H9 (cell line): ENCODE data around the gene DAB2IP. TPM values are rescaled to one million over a fixed set of nuclear protein-coding genes. Genes with fewer than 3 reads are reported as not detected.

Experiments
- DNase-seq: peaks from one replicate; pipeline ENCODE4 v3.0.0-alpha.2; 2017
- H2AFZ ChIP-seq: one replicate; pipeline ENCODE4 v1.6.1; 2013; ENCODE audit warnings: mild to moderate bottlenecking, low read length, control low read depth, moderate library complexity
- H2AK5ac ChIP-seq: 2 replicates; pipeline ENCODE4 v1.6.1; 2013; ENCODE audit warnings: low read length, control low read depth, mixed read lengths; ENCODE audit not compliant: insufficient read length
- H2BK120ac ChIP-seq: one replicate; pipeline ENCODE4 v1.6.1; 2013; ENCODE audit warnings: low read depth, mild to moderate bottlenecking, low read length, control low read depth, inconsistent platforms; ENCODE audit not compliant: poor library complexity, severe bottlenecking
- H2BK12ac ChIP-seq: 2 replicates; pipeline ENCODE4 v1.6.1; 2013; ENCODE audit warnings: low read length, control low read depth, mixed read lengths, low read depth; ENCODE audit not compliant: insufficient read length
- H2BK15ac ChIP-seq: 2 replicates; pipeline ENCODE4 v1.6.1; 2013; ENCODE audit warnings: low read depth, low read length, control low read depth
- H2BK20ac ChIP-seq: one replicate; pipeline ENCODE4 v1.6.1; 2013; ENCODE audit warnings: low read depth, mild to moderate bottlenecking, low read length, control low read depth, inconsistent platforms; ENCODE audit not compliant: poor library complexity, severe bottlenecking
- H2BK5ac ChIP-seq: 2 replicates; pipeline ENCODE4 v1.6.1; 2013; ENCODE audit warnings: low read length, control low read depth, mixed read lengths; ENCODE audit not compliant: insufficient read length
- H3K14ac ChIP-seq: 2 replicates; pipeline ENCODE4 v1.6.1; 2013; ENCODE audit warnings: low read length, control low read depth; ENCODE audit not compliant: insufficient read depth
- H3K18ac ChIP-seq: 2 replicates; pipeline ENCODE4 v1.6.1; 2013; ENCODE audit warnings: low read depth, mild to moderate bottlenecking, mixed read lengths, low read length, control low read depth; ENCODE audit not compliant: insufficient read length
- H3K23ac ChIP-seq: 2 replicates; pipeline ENCODE4 v1.6.1; 2013; ENCODE audit warnings: low read length, control low read depth, mixed read lengths, low read depth; ENCODE audit not compliant: insufficient read length
- H3K23me2 ChIP-seq: 2 replicates; pipeline ENCODE4 v1.6.1; 2013; ENCODE audit warnings: low read depth, mild to moderate bottlenecking, mixed read lengths, low read length, control low read depth; ENCODE audit not compliant: insufficient read length, poor library complexity, severe bottlenecking
- H3K27ac ChIP-seq: 2 replicates; pipeline ENCODE4 v1.5.1; 2013; ENCODE audit warnings: low read length, control low read depth, mixed read lengths, low read depth; ENCODE audit not compliant: insufficient read length
- H3K27me3 ChIP-seq: 2 replicates; pipeline ENCODE4 v1.6.1; 2013; ENCODE audit warnings: low read length, control low read depth, inconsistent platforms; ENCODE audit not compliant: insufficient read depth
- H3K4ac ChIP-seq: 2 replicates; pipeline ENCODE4 v1.6.1; 2013; ENCODE audit warnings: low read depth, mild to moderate bottlenecking, control low read depth, inconsistent platforms, low read length, moderate library complexity
- H3K4me1 ChIP-seq: 2 replicates; pipeline ENCODE4 v1.6.1; 2013; ENCODE audit warnings: low read length, control low read depth, inconsistent platforms; ENCODE audit not compliant: insufficient read depth
- H3K4me2 ChIP-seq: 2 replicates; pipeline ENCODE4 v1.6.1; 2013; ENCODE audit warnings: low read length, control low read depth, mixed read lengths; ENCODE audit not compliant: insufficient read length, insufficient read depth
- H3K56ac ChIP-seq: 2 replicates; pipeline ENCODE4 v1.6.1; 2013; ENCODE audit warnings: low read depth, mild to moderate bottlenecking, mixed read lengths, low read length, control low read depth; ENCODE audit not compliant: insufficient read length
- H3K79me1 ChIP-seq: 2 replicates; pipeline ENCODE4 v1.6.1; 2013; ENCODE audit warnings: low read depth, mild to moderate bottlenecking, moderate library complexity, low read length, control low read depth, inconsistent platforms; ENCODE audit not compliant: insufficient read depth, poor library complexity, severe bottlenecking
- H3K79me2 ChIP-seq: 2 replicates; pipeline ENCODE4 v1.6.1; 2013; ENCODE audit warnings: low read length, control low read depth, inconsistent platforms; ENCODE audit not compliant: insufficient read depth
- H3K9ac ChIP-seq: 2 replicates; pipeline ENCODE4 v1.6.1; 2013; ENCODE audit warnings: low read length, control low read depth, mixed read lengths; ENCODE audit not compliant: insufficient read length; ENCODE audit errors: extremely low read depth
- H3K9me3 ChIP-seq: one replicate; pipeline ENCODE4 v1.6.1; 2013; ENCODE audit warnings: low read depth, low read length, inconsistent platforms; ENCODE audit not compliant: control insufficient read depth
- H3T11ph ChIP-seq: one replicate; pipeline ENCODE4 v1.6.1; 2013; ENCODE audit warnings: mild to moderate bottlenecking, low read length, control low read depth, inconsistent platforms
- H4K20me1 ChIP-seq: one replicate; pipeline ENCODE4 v1.6.1; 2013; ENCODE audit not compliant: control insufficient read depth, insufficient read length, insufficient read depth
- H4K5ac ChIP-seq: 2 replicates; pipeline ENCODE4 v1.6.1; 2013; ENCODE audit warnings: low read depth, mild to moderate bottlenecking, mixed read lengths, low read length, control low read depth; ENCODE audit not compliant: insufficient read length
- H4K8ac ChIP-seq: replicated peaks from 2 replicates; pipeline ENCODE4 v1.6.1; 2013; ENCODE audit warnings: low read length, control low read depth, mixed read lengths, low read depth; ENCODE audit not compliant: insufficient read length
- H4K91ac ChIP-seq: 2 replicates; pipeline ENCODE4 v1.6.1; 2013; ENCODE audit warnings: low read depth, mild to moderate bottlenecking, moderate library complexity, mixed read lengths, low read length, control low read depth; ENCODE audit not compliant: insufficient read length
- H3K27ac Mint-ChIP-seq, 3 experiments: 2 replicates in 2 of 3; 3 replicates in 1 of 3; pipeline ENCODE4 v1.8.0; 2020 to 2021; ENCODE audit warnings: mixed read lengths in 3 of 3, mild to moderate bottlenecking in 1 of 3, moderate library complexity in 1 of 3
- H3K27me3 Mint-ChIP-seq: 2 replicates; pipeline ENCODE4 v1.8.0; 2021; ENCODE audit warnings: low read depth, mild to moderate bottlenecking, moderate library complexity, mixed read lengths
- H3K36me3 Mint-ChIP-seq, 3 experiments: 2 replicates in 2 of 3; 3 replicates in 1 of 3; pipeline ENCODE4 v1.8.0; 2020 to 2021; ENCODE audit warnings: low read depth in 3 of 3, mixed read lengths in 3 of 3; ENCODE audit not compliant: insufficient read depth in 1 of 3
- H3K4me1 Mint-ChIP-seq, 2 experiments: 2 replicates each; pipeline ENCODE4 v1.8.0; 2020; ENCODE audit warnings: mixed read lengths in 2 of 2
- H3K4me3 Mint-ChIP-seq, 2 experiments: 2 replicates in 1 of 2; 3 replicates in 1 of 2; pipeline ENCODE4 v1.8.0; 2020 to 2021; ENCODE audit warnings: mild to moderate bottlenecking in 2 of 2, mixed read lengths in 2 of 2, moderate library complexity in 1 of 2
- H3K9me3 Mint-ChIP-seq, 2 experiments: 2 replicates in 1 of 2; 3 replicates in 1 of 2; pipeline ENCODE4 v1.8.0; 2020; ENCODE audit warnings: mild to moderate bottlenecking in 2 of 2, mixed read lengths in 2 of 2, moderate library complexity in 1 of 2
- WGBS: extraction: QIAGEN DNeasy Blood & Tissue Kit; methylation state at CpG from one replicate; pipeline ENCODE4 v1.1.7; 2013; ENCODE audit warnings: missing lambda C conversion rate, low lambda C conversion rate, mixed read lengths; ENCODE audit not compliant: insufficient read length; ENCODE audit errors: extremely low coverage; 5-methylcytosine and 5-hydroxymethylcytosine counted together
- total RNA-seq: library from RNA; stranded (reverse); gene quantifications from 2 replicates; pipeline ENCODE4 v1.2.1, GENCODE V29; 2021
- TF ChIP-seq, protein P1 (sequence below): fragments of 200-600 bp; sonication (generic); conservative IDR thresholded peaks from 3 replicates; pipeline ENCODE4 v1.8.0; 2021; ENCODE audit warnings: antibody characterized with exemption, mild to moderate bottlenecking

Gene DAB2IP
- total RNA-seq, 1 experiment from 2014 or later, result 22.6 TPM

DNA sequence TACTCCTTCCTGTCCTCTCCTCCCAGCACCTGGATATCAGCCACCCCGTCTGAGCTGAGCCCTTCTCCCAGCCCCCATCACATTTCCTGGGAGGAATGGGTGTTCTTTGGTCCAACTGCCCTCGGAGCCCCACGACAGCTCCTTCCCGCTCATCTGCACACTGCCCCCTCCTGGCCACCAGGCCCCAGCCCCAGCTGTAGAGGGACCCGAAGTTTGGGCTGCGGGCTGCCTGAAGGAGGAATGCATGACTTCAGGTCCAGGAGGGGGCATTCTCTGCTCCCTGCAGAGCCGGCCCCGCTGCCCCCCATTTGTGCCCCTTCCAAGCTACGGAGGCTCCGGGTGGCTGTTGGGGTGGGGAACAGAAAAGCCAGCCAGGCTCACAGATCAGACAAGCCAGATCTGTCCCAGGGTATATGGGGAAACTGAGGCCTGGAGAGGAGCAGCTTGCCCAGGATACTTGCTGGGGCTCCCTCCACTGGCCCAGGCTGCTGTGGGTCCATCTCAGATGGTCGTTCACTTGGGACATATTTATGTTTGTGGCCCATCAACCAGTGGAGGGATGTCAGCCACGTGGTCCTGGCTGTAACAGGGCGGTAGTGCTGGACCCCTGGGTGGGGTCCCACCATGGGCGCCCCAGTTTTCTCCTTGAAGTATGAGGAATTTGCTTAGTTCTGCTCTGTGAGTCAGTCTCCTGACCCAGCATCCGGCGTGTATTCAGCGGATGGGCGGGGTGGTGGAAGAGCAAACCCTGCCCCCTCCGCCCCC lies 33.1 kb downstream of the DAB2IP start:
- no peak overlapping the region for H3K4ac ChIP-seq
- peak overlapping the region in 1 of 3 experiments; percentile 94; a peak in 1 of 7 replicates for H3K27ac Mint-ChIP-seq

More for the DNA sequence above, 33.1 kb downstream of the DAB2IP start:
- peaks cover 3% of the 10 kb centered on the region; the same call in 1 of the 2 replicates for H3K4me1 ChIP-seq
- peaks cover 3% of the 10 kb centered on the region for H4K20me1 ChIP-seq
- no CpG with 5 or more reads among the region's 19 CpGs for WGBS
- H2BK5ac ChIP-seq, result no peak overlapping the region
- H3K14ac ChIP-seq, result no peak overlapping the region
- H3K56ac ChIP-seq, result no peak overlapping the region
- peak; percentile 79 for DNase-seq
- Mint-ChIP-seq H3K27me3 (peaks cover 6% of the 10 kb centered on the region), H3K4me3 (no peak overlapping the region), H3K36me3 (peaks cover under 1 to 17% (median 7%) of the 10 kb centered on the region in 3 experiments; a peak in 6 of 7 replicates), H3K9me3 (no peaks in the 10 kb centered on the region), H3K4me1 (peaks cover 13 to 20% of the 10 kb centered on the region in 2 experiments)
- TF ChIP-seq, protein P1, sequence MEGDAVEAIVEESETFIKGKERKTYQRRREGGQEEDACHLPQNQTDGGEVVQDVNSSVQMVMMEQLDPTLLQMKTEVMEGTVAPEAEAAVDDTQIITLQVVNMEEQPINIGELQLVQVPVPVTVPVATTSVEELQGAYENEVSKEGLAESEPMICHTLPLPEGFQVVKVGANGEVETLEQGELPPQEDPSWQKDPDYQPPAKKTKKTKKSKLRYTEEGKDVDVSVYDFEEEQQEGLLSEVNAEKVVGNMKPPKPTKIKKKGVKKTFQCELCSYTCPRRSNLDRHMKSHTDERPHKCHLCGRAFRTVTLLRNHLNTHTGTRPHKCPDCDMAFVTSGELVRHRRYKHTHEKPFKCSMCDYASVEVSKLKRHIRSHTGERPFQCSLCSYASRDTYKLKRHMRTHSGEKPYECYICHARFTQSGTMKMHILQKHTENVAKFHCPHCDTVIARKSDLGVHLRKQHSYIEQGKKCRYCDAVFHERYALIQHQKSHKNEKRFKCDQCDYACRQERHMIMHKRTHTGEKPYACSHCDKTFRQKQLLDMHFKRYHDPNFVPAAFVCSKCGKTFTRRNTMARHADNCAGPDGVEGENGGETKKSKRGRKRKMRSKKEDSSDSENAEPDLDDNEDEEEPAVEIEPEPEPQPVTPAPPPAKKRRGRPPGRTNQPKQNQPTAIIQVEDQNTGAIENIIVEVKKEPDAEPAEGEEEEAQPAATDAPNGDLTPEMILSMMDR, result peak; percentile 86
- H4K91ac ChIP-seq, result no peak overlapping the region
- H2BK15ac ChIP-seq, result no peak overlapping the region
- no peaks in the 10 kb centered on the region for H3K23me2 ChIP-seq
- no peak overlapping the region for H2BK20ac ChIP-seq
- no peak overlapping the region for H4K5ac ChIP-seq
- no peak overlapping the region for H3K9ac ChIP-seq
- no peak overlapping the region for H3K18ac ChIP-seq
- no peak overlapping the region for H2AK5ac ChIP-seq
- no peak overlapping the region for H2AFZ ChIP-seq
- H3K79me2 ChIP-seq, result no peaks in the 10 kb centered on the region
- H4K8ac ChIP-seq, result no peak overlapping the region
- H2BK12ac ChIP-seq, result no peak overlapping the region
- H3K27me3 ChIP-seq, result no peaks in the 10 kb centered on the region
- no peak overlapping the region for H3K27ac ChIP-seq
- no peaks in the 10 kb centered on the region for H3K9me3 ChIP-seq
- no peak overlapping the region for H2BK120ac ChIP-seq
- H3K79me1 ChIP-seq, result no peaks in the 10 kb centered on the region
- no peak overlapping the region for H3T11ph ChIP-seq
- H3K4me2 ChIP-seq, result no peak overlapping the region
- no peak overlapping the region for H3K23ac ChIP-seq
